HCT116 (cell line): Measurements from ENCODE around the gene NTNG2. TPM values are rescaled to one million over a fixed set of nuclear protein-coding genes. Genes with fewer than 3 reads are reported as not detected.

ENCODE experiments used
- ATAC-seq: fragments of 200-7000 bp; cut with Tn5 transposase; 2 replicates; pipeline ENCODE4 v1.9.1; 2020; ENCODE audit warnings: mild to moderate bottlenecking, moderate library complexity
- BruUV-seq: library from RNA; stranded (reverse); fragments of 400-500 nt; replicated peaks from 2 replicates; lab custom pipeline; 2021; lab: Mats Ljungman, UMichigan
- CTCF ChIA-PET: fragments of 300-600 bp; sonication (Branson Sonifier 250); formaldehyde crosslinking; loops from one replicate; lab custom pipeline; 2021; ENCODE audit warnings: antibody characterized with exemption; lab: Charles Lee
- POLR2A ChIA-PET: fragments of 300-600, 350-600 bp; sonication (Branson Sonifier 250); formaldehyde crosslinking; loops from one replicate; lab custom pipeline; 2021; ENCODE audit warnings: antibody characterized with exemption; lab: Charles Lee
- RAD21 ChIA-PET, 2 experiments: fragments of 300-600 bp; sonication (Branson Sonifier 250); formaldehyde crosslinking; loops; one replicate each; lab custom pipeline; 2023; ENCODE audit warnings: low total read pairs in 2 of 2; ENCODE audit not compliant: uncharacterized antibody in 2 of 2, unreplicated experiment in 2 of 2, low non-redundant PET in 1 of 2; lab: Charles Lee
- DNase-seq: peaks from one replicate; pipeline ENCODE4 v3.0.0-alpha.2; 2010; ENCODE audit warnings: low read depth, low spot score
- H2AFZ ChIP-seq: fragments of 200-600 bp; shearing (Covaris generic), sonication (generic); 2 replicates; pipeline ENCODE4 v1.6.1; 2017; ENCODE audit warnings: low read depth, mixed run types, mixed read lengths, antibody characterized with exemption, low read length; ENCODE audit not compliant: poor library complexity, severe bottlenecking
- H3K27ac ChIP-seq: 2 replicates; pipeline ENCODE4 v1.5.1; 2012; ENCODE audit warnings: low read depth, low read length
- H3K27me3 ChIP-seq: fragments of 200-600 bp; sonication (generic); 2 replicates; pipeline ENCODE4 v1.6.1; 2016; ENCODE audit warnings: mixed run types, low read length, mixed read lengths; ENCODE audit not compliant: insufficient read depth
- H3K36me3 ChIP-seq, 2 experiments: fragments of 200-500 bp in 1 of 2; fragments of 200-600 bp in 1 of 2; sonication (Bioruptor generic) in 1 of 2; sonication (generic) in 1 of 2; 2 replicates each; pipeline versions ENCODE4 v1.5.1 to v1.6.1; 2014 to 2016; ENCODE audit warnings: low read length in 2 of 2, inconsistent platforms in 1 of 2, mixed read lengths in 1 of 2, mixed run types in 1 of 2; ENCODE audit not compliant: insufficient read depth in 2 of 2, control insufficient read depth in 1 of 2
- H3K4me1 ChIP-seq, 2 experiments: fragments of 200-600 bp in 1 of 2; sonication (generic) in 1 of 2; 2 replicates each; pipeline versions ENCODE4 v1.5.1 to v1.6.1; 2012 to 2017; ENCODE audit warnings: low read length in 2 of 2, inconsistent platforms in 1 of 2, mild to moderate bottlenecking in 1 of 2, mixed read lengths in 1 of 2, mixed run types in 1 of 2, moderate library complexity in 1 of 2; ENCODE audit not compliant: insufficient read depth in 2 of 2, control insufficient read depth in 1 of 2
- H3K4me2 ChIP-seq: fragments of 200-600 bp; sonication (generic); 2 replicates; pipeline ENCODE4 v1.6.1; 2017; ENCODE audit warnings: mixed run types, low read length, mixed read lengths
- H3K4me3 ChIP-seq, 2 experiments: fragments of 200-600 bp in 1 of 2; sonication (generic) in 1 of 2; replicated peaks in 1 of 2; 2 replicates each; pipeline ENCODE4 v1.5.1; 2011 to 2016; ENCODE audit warnings: low read length in 2 of 2, control low read depth in 1 of 2, low read depth in 1 of 2, mild to moderate bottlenecking in 1 of 2, mixed read lengths in 1 of 2, mixed run types in 1 of 2
- H3K79me2 ChIP-seq: fragments of 200-600 bp; sonication (generic); 2 replicates; pipeline ENCODE4 v1.6.1; 2017; ENCODE audit warnings: mild to moderate bottlenecking, mixed run types, low read length, moderate library complexity, mixed read lengths; ENCODE audit not compliant: insufficient read depth
- H3K9ac ChIP-seq: fragments of 200-600 bp; sonication (generic); 2 replicates; pipeline ENCODE4 v1.6.1; 2016; ENCODE audit warnings: low read length, mixed read lengths
- H3K9me2 ChIP-seq: fragments of 200-600 bp; sonication (generic), shearing (Covaris generic); 2 replicates; pipeline ENCODE4 v1.6.1; 2017; ENCODE audit warnings: mixed run types, mild to moderate bottlenecking, moderate library complexity; ENCODE audit not compliant: insufficient read depth
- H3K9me3 ChIP-seq, 2 experiments: fragments of 200-500 bp in 1 of 2; fragments of 200-600 bp in 1 of 2; sonication (Bioruptor generic) in 1 of 2; sonication (generic) in 1 of 2; 2 replicates each; pipeline ENCODE4 v1.6.1; 2014 to 2017; ENCODE audit warnings: low read length in 2 of 2, mixed read lengths in 2 of 2, inconsistent platforms in 1 of 2, low read depth in 1 of 2, mild to moderate bottlenecking in 1 of 2, mixed run types in 1 of 2, moderate library complexity in 1 of 2; ENCODE audit not compliant: control insufficient read depth in 1 of 2, insufficient read depth in 1 of 2
- H4K20me1 ChIP-seq: fragments of 200-600 bp; sonication (generic), shearing (Covaris generic); 2 replicates; pipeline ENCODE4 v1.6.1; 2017; ENCODE audit warnings: mixed run types, mild to moderate bottlenecking, moderate library complexity; ENCODE audit not compliant: insufficient read depth
- CBX3 ChIP-seq: IDR thresholded peaks from 2 replicates; pipeline ENCODE4 v1.6.1; 2012; ENCODE audit warnings: low read depth
- EGR1 ChIP-seq: IDR thresholded peaks from 2 replicates; pipeline ENCODE4 v1.6.1; 2012; ENCODE audit warnings: low read depth
- FOSL1 ChIP-seq: IDR thresholded peaks from 2 replicates; pipeline ENCODE4 v1.6.1; 2012; ENCODE audit warnings: low read depth
- JUND ChIP-seq: IDR thresholded peaks from 2 replicates; pipeline ENCODE4 v1.6.1; 2012
- POLR2AphosphoS5 ChIP-seq: IDR thresholded peaks from 2 replicates; pipeline ENCODE4 v1.6.1; 2011; ENCODE audit warnings: mild to moderate bottlenecking, low read depth, low read length, moderate library complexity
- RAD21 ChIP-seq: IDR thresholded peaks from 2 replicates; pipeline ENCODE4 v1.6.1; 2012; ENCODE audit warnings: low read depth, mild to moderate bottlenecking
- SIN3A ChIP-seq: IDR thresholded peaks from 2 replicates; pipeline ENCODE4 v1.6.1; 2012; ENCODE audit warnings: low read depth
- SP1 ChIP-seq: IDR thresholded peaks from 2 replicates; pipeline ENCODE4 v1.6.1; 2012; ENCODE audit warnings: low read depth
- ZNF274 ChIP-seq: fragments of 200-500 bp; sonication (Bioruptor generic); IDR thresholded peaks from 2 replicates; pipeline ENCODE4 v1.6.1; 2014; ENCODE audit warnings: mild to moderate bottlenecking, low read depth, low read length, inconsistent platforms
- intact Hi-C: fragments of 100-400 bp; cut with micrococcal nuclease; formaldehyde crosslinking; loops from 2 replicates; pipeline ENCODE4 v1.10.0; 2022
- total RNA-seq: library from RNA; stranded (reverse); gene quantifications from one replicate; pipeline ENCODE4 v1.2.1, GENCODE V29; 2021; ENCODE audit not compliant: unreplicated experiment
- TF ChIP-seq, protein P1 (sequence below): IDR thresholded peaks from 2 replicates; pipeline ENCODE4 v1.6.1; 2011; ENCODE audit warnings: mild to moderate bottlenecking, low read length, moderate library complexity; ENCODE audit not compliant: insufficient replicate concordance; ENCODE audit errors: extremely low read depth
- TF ChIP-seq, protein P2 (sequence below): IDR thresholded peaks from 2 replicates; pipeline ENCODE4 v1.6.1; 2012
- TF ChIP-seq, protein P3 (sequence below): IDR thresholded peaks from 2 replicates; pipeline ENCODE4 v1.6.1; 2012; ENCODE audit warnings: low read depth

NTNG2 gene
- total RNA-seq, 1 experiment from 2014 or later: 2.5 TPM

DNA sequence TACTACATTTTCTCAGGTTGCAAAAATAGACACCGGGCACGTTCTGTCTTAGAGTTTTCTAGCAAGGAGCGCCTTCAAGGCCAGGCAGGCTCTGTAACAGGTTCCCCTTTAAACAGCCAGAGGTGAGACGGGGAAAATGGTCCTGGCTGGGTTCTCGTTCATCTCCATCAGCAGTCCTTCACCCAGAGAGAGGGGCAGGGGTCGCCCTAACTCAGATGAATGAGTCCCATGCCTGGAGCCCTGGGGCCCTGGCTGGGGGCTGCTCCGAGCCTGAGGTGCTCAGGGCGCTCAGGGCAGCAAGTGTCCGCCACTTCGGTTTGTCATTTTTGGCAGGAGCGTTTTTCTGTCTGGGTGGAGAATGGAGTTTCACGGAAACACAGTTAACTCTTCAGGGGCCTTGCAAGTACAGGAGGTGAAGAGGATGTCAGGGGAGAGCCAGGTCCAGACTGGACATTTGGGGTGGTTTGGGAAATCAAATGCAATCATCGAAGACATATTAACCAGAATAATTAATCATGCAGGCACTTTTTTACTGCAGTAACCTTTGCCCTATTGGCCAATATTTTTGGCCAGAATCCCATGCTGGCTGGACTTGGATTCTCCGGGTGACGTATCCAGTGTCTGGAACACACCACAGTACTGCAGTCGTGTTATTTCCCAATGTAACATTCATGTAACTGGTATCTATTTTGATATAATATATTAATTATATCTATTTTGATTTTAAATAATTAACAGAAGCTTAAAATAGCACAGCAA lies 2.9 kb downstream of the NTNG2 start:
- peaks cover 2 to 17% of the 10 kb centered on the region in 2 experiments; a peak in 3 of 4 replicates for H3K4me1 ChIP-seq
- DNase-seq: no peak
- no peaks in the 10 kb centered on the region for H3K79me2 ChIP-seq
- no peak for TF ChIP-seq CBX3
- TF ChIP-seq SIN3A: no peak
- no peak for TF ChIP-seq FOSL1
- TF ChIP-seq ZNF274: no peak
- TF ChIP-seq, protein P1, sequence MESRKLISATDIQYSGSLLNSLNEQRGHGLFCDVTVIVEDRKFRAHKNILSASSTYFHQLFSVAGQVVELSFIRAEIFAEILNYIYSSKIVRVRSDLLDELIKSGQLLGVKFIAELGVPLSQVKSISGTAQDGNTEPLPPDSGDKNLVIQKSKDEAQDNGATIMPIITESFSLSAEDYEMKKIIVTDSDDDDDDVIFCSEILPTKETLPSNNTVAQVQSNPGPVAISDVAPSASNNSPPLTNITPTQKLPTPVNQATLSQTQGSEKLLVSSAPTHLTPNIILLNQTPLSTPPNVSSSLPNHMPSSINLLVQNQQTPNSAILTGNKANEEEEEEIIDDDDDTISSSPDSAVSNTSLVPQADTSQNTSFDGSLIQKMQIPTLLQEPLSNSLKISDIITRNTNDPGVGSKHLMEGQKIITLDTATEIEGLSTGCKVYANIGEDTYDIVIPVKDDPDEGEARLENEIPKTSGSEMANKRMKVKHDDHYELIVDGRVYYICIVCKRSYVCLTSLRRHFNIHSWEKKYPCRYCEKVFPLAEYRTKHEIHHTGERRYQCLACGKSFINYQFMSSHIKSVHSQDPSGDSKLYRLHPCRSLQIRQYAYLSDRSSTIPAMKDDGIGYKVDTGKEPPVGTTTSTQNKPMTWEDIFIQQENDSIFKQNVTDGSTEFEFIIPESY: no peak
- no peak for TF ChIP-seq JUND
- TF ChIP-seq SP1: no peak
- TF ChIP-seq, protein P2, sequence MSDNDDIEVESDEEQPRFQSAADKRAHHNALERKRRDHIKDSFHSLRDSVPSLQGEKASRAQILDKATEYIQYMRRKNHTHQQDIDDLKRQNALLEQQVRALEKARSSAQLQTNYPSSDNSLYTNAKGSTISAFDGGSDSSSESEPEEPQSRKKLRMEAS: no peak
- no peak for TF ChIP-seq EGR1
- TF ChIP-seq, protein P3, sequence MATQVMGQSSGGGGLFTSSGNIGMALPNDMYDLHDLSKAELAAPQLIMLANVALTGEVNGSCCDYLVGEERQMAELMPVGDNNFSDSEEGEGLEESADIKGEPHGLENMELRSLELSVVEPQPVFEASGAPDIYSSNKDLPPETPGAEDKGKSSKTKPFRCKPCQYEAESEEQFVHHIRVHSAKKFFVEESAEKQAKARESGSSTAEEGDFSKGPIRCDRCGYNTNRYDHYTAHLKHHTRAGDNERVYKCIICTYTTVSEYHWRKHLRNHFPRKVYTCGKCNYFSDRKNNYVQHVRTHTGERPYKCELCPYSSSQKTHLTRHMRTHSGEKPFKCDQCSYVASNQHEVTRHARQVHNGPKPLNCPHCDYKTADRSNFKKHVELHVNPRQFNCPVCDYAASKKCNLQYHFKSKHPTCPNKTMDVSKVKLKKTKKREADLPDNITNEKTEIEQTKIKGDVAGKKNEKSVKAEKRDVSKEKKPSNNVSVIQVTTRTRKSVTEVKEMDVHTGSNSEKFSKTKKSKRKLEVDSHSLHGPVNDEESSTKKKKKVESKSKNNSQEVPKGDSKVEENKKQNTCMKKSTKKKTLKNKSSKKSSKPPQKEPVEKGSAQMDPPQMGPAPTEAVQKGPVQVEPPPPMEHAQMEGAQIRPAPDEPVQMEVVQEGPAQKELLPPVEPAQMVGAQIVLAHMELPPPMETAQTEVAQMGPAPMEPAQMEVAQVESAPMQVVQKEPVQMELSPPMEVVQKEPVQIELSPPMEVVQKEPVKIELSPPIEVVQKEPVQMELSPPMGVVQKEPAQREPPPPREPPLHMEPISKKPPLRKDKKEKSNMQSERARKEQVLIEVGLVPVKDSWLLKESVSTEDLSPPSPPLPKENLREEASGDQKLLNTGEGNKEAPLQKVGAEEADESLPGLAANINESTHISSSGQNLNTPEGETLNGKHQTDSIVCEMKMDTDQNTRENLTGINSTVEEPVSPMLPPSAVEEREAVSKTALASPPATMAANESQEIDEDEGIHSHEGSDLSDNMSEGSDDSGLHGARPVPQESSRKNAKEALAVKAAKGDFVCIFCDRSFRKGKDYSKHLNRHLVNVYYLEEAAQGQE: no peak
- TF ChIP-seq RAD21: no peak
- no peak for TF ChIP-seq POLR2AphosphoS5
- TF ChIP-seq, all 23 proteins: peak for 0
- H3K9me3 ChIP-seq: no peaks in the 10 kb centered on the region
- H3K27ac ChIP-seq: no peak overlapping the region
- no peak for ATAC-seq
- no peaks in the 10 kb centered on the region for H4K20me1 ChIP-seq
- no peak overlapping the region for H3K4me2 ChIP-seq
- peaks cover 13% of the 10 kb centered on the region; the same call in 1 of the 2 replicates for H3K27me3 ChIP-seq
- H3K4me3 ChIP-seq: no peak overlapping the region
- H3K9ac ChIP-seq: no peak overlapping the region
- ChIA-PET RAD21 (no interaction called here), CTCF (interaction anchor here (1.5 kb wide), 1 partner anchor 72 kb away, joined by 6 read pairs; no protein-coding TSS in a partner anchor), POLR2A (no interaction called here)
- H3K9me2 ChIP-seq: no peaks in the 10 kb centered on the region
- intact Hi-C loops: loop anchor here (5.0 kb wide), 1 partner anchor 402 kb away; no protein-coding TSS in a partner anchor
- BruUV-seq: no TSS peak
- H2AFZ ChIP-seq: no peak overlapping the region
- H3K36me3 ChIP-seq: no peaks in the 10 kb centered on the region
